HFF-Myc (cell line): Measurements from ENCODE around the gene PAIP1.
A peak's percentile ranks its signal among the peaks of the same experiment; 100 is the strongest.
"Not testable (repeated sequence)": the region's sequence is repeated elsewhere in the genome, so short reads cannot be mapped to it uniquely, and the experiment has no call there.

Experiments
- DNase-seq: peaks from one replicate; pipeline ENCODE4 v3.0.0-alpha.2; 2011; ENCODE audit warnings: low read depth; ENCODE audit errors: extremely low read depth
- H3K4me3 ChIP-seq: replicated peaks from 2 replicates; pipeline ENCODE4 v1.5.1; 2011; ENCODE audit warnings: low read depth, mild to moderate bottlenecking, control low read depth, low read length
- CTCF ChIP-seq: IDR thresholded peaks from 2 replicates; pipeline ENCODE4 v1.5.1; 2012; ENCODE audit warnings: mild to moderate bottlenecking, low read depth, low read length, control low read depth; ENCODE audit errors: missing control alignments

Gene PAIP1

GRCh38 chr5:43601454-43602260, 44.8 kb upstream of the PAIP1 start:
- DNase-seq = no peak
- H3K4me3 ChIP-seq = peak overlapping the region; percentile 70
- no peak for TF ChIP-seq CTCF

- DNase-seq, H3K4me3 ChIP-seq: not testable (repeated sequence)
These were observed 42.0 kb upstream of the PAIP1 start for GRCh38 chr5:43598927-43599326.

GRCh38 chr5:43592363-43592762, 35.5 kb upstream of the PAIP1 start:
- TF ChIP-seq CTCF = no peak
- no peak overlapping the region for H3K4me3 ChIP-seq
- no peak for DNase-seq

- DNase-seq = no peak
- no peak overlapping the region for H3K4me3 ChIP-seq
- no peak for TF ChIP-seq CTCF
These were observed 33.8 kb upstream of the PAIP1 start for GRCh38 chr5:43590700-43591099.

GRCh38 chr5:43589310-43589709, 32.4 kb upstream of the PAIP1 start:
- TF ChIP-seq CTCF = no peak
- no peak overlapping the region for H3K4me3 ChIP-seq
- DNase-seq = no peak

- no peak for DNase-seq
- H3K4me3 ChIP-seq = no peak overlapping the region
- no peak for TF ChIP-seq CTCF
These were observed 32.0 kb upstream of the PAIP1 start for GRCh38 chr5:43588842-43589241.

- no peak for TF ChIP-seq CTCF
- no peak for DNase-seq
- no peak overlapping the region for H3K4me3 ChIP-seq
These were observed 27.4 kb upstream of the PAIP1 start for GRCh38 chr5:43584166-43584699.
